ENCODE measurements around the gene CFHR1. TPM values are rescaled to one million over a fixed set of nuclear protein-coding genes. Genes with fewer than 3 reads are reported as not detected.
"Not testable (repeated sequence)": the region's sequence is repeated elsewhere in the genome, so short reads cannot be mapped to it uniquely, and the experiment has no call there.

The CFHR1 gene
- not detected in 2 replicates for total RNA-seq

GRCh38 chr1:196819531-196819930, at the start of gene CFHR1:
CFHR1 (plus strand) TSS chr1:196819731; CDS start chr1:196819845, 114 bp downstream.
- intact Hi-C loops (cut with micrococcal nuclease), result not testable (repeated sequence)

DNA sequence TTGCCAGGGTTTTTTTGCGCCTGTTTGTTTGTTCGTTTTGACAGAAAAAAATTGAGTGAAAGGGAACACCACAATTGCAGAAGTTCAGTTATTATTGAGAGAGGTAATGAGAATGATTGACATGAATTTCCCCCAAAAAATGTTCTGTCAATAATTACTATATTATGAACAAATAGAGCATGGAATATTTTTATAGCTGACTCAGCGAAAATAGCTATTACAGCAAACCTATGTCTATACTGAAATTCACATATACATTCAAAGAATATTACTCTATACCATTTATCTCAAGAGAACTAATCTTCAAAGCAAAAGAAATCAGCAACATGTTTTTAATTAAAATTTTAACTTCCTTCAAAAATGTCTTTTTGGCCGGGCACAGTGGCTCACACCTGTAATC, 49.7 kb upstream of the CFHR1 start:
- intact Hi-C loops (cut with micrococcal nuclease), result not testable (repeated sequence)

DNA sequence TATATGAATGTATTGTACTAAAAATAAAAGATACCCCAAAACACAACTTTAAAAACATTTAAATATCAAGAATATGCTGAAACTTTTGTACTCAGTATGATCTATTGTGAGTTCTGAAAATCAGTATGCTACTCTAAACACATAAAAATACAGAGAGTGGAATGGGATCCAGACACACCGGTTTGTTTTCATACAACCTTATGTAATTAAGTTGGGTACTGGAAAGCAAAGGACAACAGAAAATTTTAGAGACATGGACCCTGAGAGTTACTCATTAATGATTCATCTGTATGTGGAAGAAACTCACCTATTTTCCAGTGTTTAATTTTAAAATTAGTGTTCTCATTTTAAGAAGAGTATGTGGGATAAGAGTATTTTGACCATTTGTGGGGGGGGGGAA, 45.8 kb upstream of the CFHR1 start:
- intact Hi-C loops (cut with micrococcal nuclease), result no loop called here

- intact Hi-C loops (cut with micrococcal nuclease), result no loop called here
Observed at GRCh38 chr1:196774175-196774574, 45.4 kb upstream of the CFHR1 start.

DNA sequence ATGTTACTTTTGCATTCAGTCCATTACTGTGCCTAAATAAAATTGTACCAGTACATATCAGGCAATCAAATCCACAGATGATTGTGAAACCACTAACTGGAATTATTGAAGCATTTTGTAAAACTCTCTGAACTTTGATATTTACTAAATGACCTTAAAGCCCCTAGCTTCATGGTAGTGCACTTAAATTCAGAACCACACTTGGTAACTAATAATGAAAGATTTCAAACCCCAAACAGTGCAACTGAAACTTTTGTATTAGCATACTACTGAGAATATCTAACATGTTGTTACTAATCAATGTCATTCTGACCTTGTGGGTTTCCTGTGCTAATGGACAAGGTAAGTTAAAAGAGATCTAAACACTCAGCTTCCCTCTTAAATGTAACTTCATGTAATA, 44.9 kb upstream of the CFHR1 start, which contains the start of gene CFHR3:
CFHR3 (plus strand) TSS at position 238 of the 400 bp plus-strand sequence; CDS start at position 285, 47 bp downstream.
- intact Hi-C loops (cut with micrococcal nuclease), result no loop called here

- intact Hi-C loops (cut with micrococcal nuclease), result no loop called here
Observed at GRCh38 chr1:196777603-196778002, 41.9 kb upstream of the CFHR1 start.

GRCh38 chr1:196779093-196779492, 40.4 kb upstream of the CFHR1 start:
- intact Hi-C loops (cut with micrococcal nuclease), result no loop called here

- intact Hi-C loops (cut with micrococcal nuclease), result not testable (repeated sequence)
Observed at GRCh38 chr1:196791252-196791651, 28.3 kb upstream of the CFHR1 start.

GRCh38 chr1:196794103-196794502, 25.4 kb upstream of the CFHR1 start:
- intact Hi-C loops (cut with micrococcal nuclease), result not testable (repeated sequence)

GRCh38 chr1:196797891-196798290, 21.6 kb upstream of the CFHR1 start:
- intact Hi-C loops (cut with micrococcal nuclease), result no loop called here

DNA sequence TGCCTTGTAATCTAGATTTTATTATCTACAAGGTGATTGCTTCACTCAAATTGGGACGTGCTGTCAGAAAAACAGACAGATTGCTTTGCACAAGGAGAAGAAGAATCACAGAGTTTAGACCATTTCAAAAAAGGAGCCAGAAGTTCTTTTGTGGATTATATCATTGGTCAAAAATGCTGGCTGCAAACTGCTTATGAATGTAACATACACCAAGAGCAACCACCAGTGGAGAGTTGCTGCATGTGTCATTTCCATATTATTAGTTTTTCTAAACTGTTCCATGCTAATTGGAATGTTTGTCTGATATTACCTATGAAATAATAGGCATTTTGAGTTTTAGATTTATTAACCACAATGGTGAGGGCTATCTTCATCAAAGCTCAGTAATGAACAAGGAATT, 17.6 kb upstream of the CFHR1 start:
- intact Hi-C loops (cut with micrococcal nuclease), result not testable (repeated sequence)

DNA sequence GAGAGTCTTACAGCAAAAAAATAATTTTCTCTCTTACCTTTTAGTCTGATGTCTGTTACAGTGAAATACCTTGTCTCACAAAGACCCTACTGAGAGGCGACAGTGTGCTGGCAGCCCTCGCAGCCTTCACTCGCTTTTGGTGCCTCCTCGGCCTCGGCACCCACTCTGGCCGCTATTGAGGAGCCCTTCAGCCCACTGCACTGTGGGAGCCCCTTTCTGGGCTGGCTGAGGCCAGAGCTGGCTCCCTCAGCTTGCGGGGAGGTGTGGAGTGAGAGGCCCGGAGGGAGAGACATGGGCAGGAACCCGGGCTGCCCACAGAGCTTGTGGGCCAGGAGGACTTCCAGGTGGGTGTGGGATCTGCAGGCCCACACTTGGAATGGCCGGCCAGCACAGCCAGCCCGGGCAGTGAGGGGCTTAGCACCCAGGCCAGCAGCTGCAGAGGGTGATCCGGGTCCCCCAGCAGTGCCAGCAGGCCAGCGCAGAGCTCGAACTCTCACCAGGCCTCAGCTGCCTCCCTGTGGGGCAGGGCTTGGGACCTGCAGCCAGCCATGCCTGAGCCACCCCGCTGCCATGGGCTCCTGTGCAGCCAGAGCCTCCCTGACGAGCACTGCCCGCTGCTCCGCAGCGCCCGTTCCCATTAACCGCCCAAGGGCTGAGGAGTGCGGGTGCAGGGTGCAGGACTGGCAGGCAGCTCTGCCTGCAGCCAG, 10.8 kb upstream of the CFHR1 start:
- intact Hi-C loops (cut with micrococcal nuclease), result no loop called here

GRCh38 chr1:196817442-196817841, 2.1 kb upstream of the CFHR1 start:
- intact Hi-C loops (cut with micrococcal nuclease), result not testable (repeated sequence)

DNA sequence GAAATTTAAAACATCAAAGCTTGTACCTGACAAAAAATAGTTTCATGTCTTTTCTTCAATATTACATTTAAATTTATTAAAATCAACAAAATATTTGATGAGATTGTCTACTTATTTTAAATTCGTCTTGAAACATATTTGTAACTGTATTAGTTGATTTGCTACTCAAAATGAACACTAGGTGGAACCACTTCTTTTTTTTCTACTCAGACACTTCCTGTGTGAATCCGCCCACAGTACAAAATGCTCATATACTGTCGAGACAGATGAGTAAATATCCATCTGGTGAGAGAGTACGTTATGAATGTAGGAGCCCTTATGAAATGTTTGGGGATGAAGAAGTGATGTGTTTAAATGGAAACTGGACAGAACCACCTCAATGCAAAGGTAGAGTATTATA, 8.3 kb downstream of the CFHR1 start:
- intact Hi-C loops (cut with micrococcal nuclease), result not testable (repeated sequence)

GRCh38 chr1:196849613-196850492, 30.3 kb downstream of the CFHR1 start:
- intact Hi-C loops (cut with micrococcal nuclease), result not testable (repeated sequence)

DNA sequence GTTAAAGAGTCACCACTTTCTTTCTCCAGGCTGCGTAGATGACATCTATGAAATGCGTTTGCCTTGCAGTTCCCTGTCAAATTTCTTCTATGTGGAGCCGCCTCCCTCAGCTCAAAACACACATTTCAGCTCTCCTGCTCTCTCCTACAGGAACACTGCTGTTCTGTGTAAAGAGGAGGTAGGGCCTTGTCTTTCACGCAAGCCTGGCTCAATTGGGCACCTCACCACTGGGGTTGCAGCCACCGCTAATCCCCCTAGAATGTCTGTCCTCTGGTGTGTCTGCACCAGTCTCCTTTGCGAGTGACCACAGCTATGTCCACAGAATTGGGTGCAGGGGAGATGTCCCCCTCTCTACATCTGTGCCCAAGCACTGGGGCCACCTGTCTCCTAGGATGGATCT, 36.5 kb downstream of the CFHR1 start:
- intact Hi-C loops (cut with micrococcal nuclease), result no loop called here

GRCh38 chr1:196857188-196857587, 37.7 kb downstream of the CFHR1 start:
- intact Hi-C loops (cut with micrococcal nuclease), result no loop called here

GRCh38 chr1:196858811-196859210, 39.3 kb downstream of the CFHR1 start:
- intact Hi-C loops (cut with micrococcal nuclease), result no loop called here

- intact Hi-C loops (cut with micrococcal nuclease), result no loop called here
Observed at GRCh38 chr1:196860323-196860884, 40.9 kb downstream of the CFHR1 start.

DNA sequence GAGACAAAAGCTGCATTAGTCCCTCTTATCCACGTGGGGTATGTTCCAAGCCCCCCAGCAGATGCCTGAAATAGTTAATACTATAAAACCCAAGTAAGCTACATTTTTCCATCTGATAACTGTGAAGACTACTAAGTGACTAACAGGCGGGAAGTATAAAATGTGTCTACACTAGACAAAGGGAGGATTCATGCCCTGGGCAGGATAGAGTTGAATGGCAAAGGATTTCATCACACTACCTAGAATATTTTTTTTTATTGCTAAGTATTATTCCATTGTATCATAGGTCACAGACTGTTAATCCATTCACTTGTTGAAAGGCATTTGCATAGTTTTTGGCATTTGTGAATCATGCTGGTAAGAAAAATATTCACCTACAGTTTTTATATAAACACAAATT, 41.9 kb downstream of the CFHR1 start:
- intact Hi-C loops (cut with micrococcal nuclease), result no loop called here

DNA sequence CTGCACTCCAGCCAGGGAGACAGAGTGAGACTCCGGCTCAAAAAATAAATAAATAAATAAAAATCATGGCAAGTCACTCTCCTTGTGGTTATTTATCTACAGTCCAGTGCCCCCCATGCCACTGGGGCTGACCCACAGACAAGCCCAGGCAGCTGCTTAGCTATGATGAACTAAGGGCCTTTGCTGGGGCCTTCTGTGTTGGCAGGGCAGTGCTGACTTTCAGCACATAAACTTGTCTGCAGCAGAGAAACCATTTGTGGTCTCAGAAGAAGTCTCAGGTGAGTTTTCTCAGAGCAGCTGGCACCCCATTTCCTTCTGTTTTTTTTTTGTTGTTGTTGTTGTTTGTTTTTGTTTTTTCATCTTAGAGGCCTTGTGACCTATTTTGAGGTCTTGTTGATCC, 47.4 kb downstream of the CFHR1 start:
- intact Hi-C loops (cut with micrococcal nuclease), result no loop called here

DNA sequence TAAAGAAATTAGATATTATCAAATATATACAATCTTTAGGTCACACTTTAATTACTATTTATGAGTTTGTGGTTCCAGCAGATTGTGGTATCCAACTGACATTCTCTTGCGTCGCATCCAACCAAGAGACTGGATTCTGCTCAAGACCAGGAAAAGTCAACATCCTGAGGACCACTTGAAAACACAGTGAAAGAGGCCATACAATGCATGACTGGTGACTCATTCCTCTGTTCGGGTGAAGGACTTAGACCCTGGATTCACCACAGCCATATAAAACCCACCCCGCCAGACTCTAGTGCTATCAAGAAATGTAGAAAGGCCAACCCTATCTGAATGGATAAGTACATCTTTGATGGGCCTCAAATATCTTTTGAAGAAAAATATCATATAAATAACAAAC, 53.9 kb downstream of the CFHR1 start:
- intact Hi-C loops (cut with micrococcal nuclease), result no loop called here
